AG04450 (cell line): ENCODE results near the gene ZNF318. TPM values are rescaled to one million over a fixed set of nuclear protein-coding genes. Genes with fewer than 3 reads are reported as not detected.

Source experiments
- CTCF ChIA-PET: fragments of 300-600, 350-600 bp; formaldehyde crosslinking; extraction: SDS; loops from one replicate; lab custom pipeline; 2022; ENCODE audit warnings: antibody characterized with exemption, inconsistent platforms; lab: Charles Lee
- POLR2A ChIA-PET: fragments of 350-600 bp; formaldehyde crosslinking; extraction: SDS; loops from one replicate; lab custom pipeline; 2021; ENCODE audit warnings: antibody characterized with exemption, inconsistent platforms; lab: Yijun Ruan, JAX
- DNase-seq: peaks from one replicate; pipeline ENCODE4 v3.0.0-alpha.2; 2011; ENCODE audit warnings: low read depth, low spot score
- H3K27ac ChIP-seq: one replicate; pipeline ENCODE4 v1.5.1; 2012; ENCODE audit warnings: low read depth, low read length, control low read depth
- H3K27me3 ChIP-seq: one replicate; pipeline ENCODE4 v1.6.0; 2012; ENCODE audit warnings: low read length; ENCODE audit not compliant: control insufficient read depth, insufficient read depth
- H3K4me3 ChIP-seq: 2 replicates; pipeline ENCODE4 v1.5.1; 2011; ENCODE audit warnings: mild to moderate bottlenecking, low read depth, low read length, control low read depth
- H3K9me3 ChIP-seq: 2 replicates; pipeline ENCODE4 v1.5.1; 2012; ENCODE audit warnings: low read length; ENCODE audit not compliant: control insufficient read depth, insufficient read depth
- polyA plus RNA-seq: library from polyadenylated mRNA; depleted of rRNA; stranded (reverse); fragments of >200 nt; gene quantifications from 2 replicates; pipeline ENCODE4 v1.2.3, GENCODE V29; 2011
- TF ChIP-seq, protein P1 (sequence below): IDR thresholded peaks from 2 replicates; pipeline ENCODE4 v1.5.1; 2011; ENCODE audit warnings: low read depth, low read length, control low read depth, inconsistent platforms

ZNF318 gene
- polyA plus RNA-seq, 1 experiment = 14.9 TPM

DNA sequence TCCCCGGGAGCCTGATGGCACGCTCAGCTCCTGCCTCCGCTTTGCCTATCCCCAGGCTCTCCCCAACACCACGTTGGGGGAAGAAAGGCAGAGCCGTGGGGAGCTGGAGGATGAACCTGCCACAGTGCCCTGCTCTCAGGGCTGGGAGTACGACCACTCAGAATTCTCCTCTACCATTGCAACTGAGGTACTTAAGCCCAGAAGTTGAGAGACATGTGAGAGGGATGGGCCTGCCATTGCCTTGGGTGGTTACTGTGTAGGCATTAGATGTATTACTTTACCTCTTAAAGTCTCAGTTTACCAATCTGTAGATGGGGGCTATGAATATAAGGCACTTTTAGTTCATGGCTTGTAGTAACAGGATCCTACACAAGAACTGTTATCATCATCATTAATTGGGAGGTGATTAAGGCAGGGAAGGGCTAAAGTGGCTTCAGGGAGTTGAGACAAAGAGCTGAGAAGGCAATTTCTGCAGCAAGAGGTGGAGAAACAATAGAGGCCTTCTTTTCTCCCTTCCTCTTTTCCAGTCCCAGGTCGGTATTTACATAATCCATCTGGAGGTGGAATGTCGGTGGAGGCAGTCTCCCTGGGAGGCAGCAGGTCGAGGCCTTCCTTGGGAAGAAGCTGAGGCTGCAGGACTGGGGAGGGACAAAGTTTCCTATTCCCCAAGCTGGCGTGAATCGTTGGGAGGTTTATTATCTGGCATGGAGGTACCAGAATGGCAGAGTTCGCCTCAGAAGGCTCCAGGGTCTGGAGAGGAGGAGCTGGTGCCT is 70.7 kb downstream of the ZNF318 start:
- Histone ChIP-seq H3K27me3 (peaks cover 57% of the 10 kb centered on the region), H3K27ac (no peak overlapping the region), H3K4me3 (no peak overlapping the region), H3K9me3 (no peaks in the 10 kb centered on the region; the same call in 1 of the 2 replicates)
- ChIA-PET POLR2A (no interaction called here), CTCF (interaction anchor here (1.2 kb wide), 1 partner anchor 70 kb away, joined by 3 read pairs; the partner anchor contains the start of gene DNPH1)
- TF ChIP-seq, protein P1, sequence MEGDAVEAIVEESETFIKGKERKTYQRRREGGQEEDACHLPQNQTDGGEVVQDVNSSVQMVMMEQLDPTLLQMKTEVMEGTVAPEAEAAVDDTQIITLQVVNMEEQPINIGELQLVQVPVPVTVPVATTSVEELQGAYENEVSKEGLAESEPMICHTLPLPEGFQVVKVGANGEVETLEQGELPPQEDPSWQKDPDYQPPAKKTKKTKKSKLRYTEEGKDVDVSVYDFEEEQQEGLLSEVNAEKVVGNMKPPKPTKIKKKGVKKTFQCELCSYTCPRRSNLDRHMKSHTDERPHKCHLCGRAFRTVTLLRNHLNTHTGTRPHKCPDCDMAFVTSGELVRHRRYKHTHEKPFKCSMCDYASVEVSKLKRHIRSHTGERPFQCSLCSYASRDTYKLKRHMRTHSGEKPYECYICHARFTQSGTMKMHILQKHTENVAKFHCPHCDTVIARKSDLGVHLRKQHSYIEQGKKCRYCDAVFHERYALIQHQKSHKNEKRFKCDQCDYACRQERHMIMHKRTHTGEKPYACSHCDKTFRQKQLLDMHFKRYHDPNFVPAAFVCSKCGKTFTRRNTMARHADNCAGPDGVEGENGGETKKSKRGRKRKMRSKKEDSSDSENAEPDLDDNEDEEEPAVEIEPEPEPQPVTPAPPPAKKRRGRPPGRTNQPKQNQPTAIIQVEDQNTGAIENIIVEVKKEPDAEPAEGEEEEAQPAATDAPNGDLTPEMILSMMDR = no peak
- no peak for DNase-seq

DNA sequence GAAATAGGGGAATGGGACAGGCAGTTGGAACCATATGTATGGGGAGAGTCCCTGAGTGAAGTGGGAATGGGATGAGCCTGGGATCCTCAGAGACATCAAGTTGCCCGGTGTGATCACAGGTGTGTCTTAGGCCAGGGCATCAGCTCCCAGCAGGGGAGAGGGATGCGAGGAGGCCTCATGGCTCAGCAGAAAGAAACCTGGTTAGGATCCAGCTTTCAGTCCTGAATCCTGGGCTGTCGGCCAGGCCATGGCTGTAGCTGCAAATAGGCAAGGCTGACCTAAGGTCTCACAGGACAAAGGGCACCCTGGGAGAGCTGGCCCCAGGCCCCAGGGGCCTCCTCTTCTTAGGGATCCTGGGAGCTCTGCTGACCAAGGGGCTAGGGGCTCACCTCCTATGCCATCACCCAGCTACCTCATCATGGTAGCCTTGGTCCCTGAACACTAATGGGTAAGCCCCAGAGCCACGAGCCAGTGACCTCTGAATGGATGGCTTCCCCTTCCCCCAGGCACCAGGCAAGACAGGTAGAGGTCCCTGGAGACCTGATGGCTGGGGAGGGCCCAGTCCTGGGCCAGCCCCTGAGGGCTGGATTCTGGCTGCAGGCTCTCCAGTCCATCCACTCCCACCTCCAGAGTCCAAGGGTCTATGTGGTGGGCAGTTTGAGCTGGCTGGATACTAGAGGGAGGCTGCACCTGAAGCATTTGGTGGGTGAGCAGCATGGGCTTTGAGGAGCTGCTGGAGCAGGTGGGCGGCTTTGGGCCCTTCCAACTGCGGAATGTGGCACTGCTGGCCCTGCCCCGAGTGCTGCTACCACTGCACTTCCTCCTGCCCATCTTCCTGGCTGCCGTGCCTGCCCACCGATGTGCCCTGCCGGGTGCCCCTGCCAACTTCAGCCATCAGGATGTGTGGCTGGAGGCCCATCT is 71.5 kb downstream of the ZNF318 start, which contains the start of gene SLC22A7:
Gene SLC22A7, plus strand, starts transcription at position 617 of the 921 bp plus-strand sequence. Its CDS starts 99 bp downstream, at position 716.
- no peak for DNase-seq
- POLR2A ChIA-PET = no interaction called here
- CTCF ChIA-PET = interaction anchor here (1.2 to 1.5 kb wide), 3 partner anchors 34 to 69 kb away, joined by 3 to 6 read pairs (median 3); partner anchors contain the start of gene DNPH1
- no peak within 1 kb of the TSS for H3K27ac ChIP-seq
- no peaks in the 10 kb centered on the region; the same call in 1 of the 2 replicates for H3K9me3 ChIP-seq
- peaks cover 59% of the 10 kb centered on the region for H3K27me3 ChIP-seq
- H3K4me3 ChIP-seq = no peak within 1 kb of the TSS
- TF ChIP-seq, protein P1 = no peak

DNA sequence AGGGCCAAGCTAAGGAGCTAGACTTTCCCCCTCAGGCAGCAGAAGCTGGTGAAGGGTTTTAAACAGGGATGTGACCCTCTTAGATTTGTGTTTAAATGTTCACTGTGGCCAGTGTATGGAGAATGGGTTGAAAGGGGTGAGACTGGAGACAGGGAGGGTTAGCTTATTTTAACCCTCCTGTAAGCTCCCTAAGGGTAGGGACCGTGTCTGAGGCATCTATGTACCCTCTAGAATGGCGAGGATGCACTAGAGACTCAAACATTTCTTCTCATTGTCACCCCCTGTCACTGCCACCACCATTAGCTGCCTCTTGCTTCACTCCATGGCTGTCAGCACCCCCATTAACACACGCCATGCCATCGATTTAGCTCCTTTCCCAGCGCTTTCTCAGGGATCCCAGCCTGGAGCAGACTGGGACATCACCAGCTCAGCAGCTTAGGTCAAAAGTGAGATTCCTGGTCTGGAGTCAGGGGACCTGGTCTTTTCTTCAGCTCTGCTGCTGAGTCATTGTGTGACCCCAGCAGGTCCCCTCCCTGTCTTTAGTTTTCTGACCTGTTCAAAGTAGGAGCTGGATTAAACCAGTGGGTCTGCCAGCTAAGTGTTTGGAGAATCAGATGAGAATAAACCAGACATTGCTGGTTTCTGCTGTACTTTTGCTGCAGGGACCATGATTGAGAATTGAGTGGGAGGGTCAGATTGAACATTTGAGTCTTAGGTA is 72.5 kb downstream of the ZNF318 start:
- Histone ChIP-seq H3K4me3 (no peak overlapping the region), H3K27me3 (peaks cover 56% of the 10 kb centered on the region), H3K9me3 (no peaks in the 10 kb centered on the region; the same call in 1 of the 2 replicates), H3K27ac (no peak overlapping the region)
- POLR2A ChIA-PET = no interaction called here
- TF ChIP-seq, protein P1 = no peak
- no peak for DNase-seq
- CTCF ChIA-PET = interaction anchor here (0.6 to 1.5 kb wide), 3 partner anchors 33 to 100 kb away, joined by 3 to 6 read pairs (median 4); partner anchors contain the start of gene DNPH1

DNA sequence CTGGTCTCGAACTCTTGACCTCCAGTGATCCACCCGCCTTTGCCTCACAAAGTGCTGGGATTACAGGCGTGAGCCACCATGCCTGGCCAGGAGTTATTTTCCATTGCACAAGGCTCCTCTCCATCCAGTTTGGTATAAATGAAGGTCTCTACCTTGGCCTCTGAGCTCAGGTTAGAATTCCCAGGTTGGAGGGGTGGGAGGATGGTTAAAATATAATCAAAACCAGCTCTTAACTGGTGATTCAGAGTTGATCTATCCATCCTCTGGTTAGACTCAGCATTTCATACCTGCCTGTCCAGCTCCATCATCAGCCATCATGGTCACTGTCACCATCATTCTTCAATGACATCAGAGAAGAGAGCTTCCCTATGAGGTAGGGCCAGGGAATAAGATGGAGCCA is 74.0 kb downstream of the ZNF318 start:
- H3K9me3 ChIP-seq = no peaks in the 10 kb centered on the region; the same call in 1 of the 2 replicates
- DNase-seq = no peak
- TF ChIP-seq, protein P1 = no peak
- no peak overlapping the region for H3K27ac ChIP-seq
- peaks cover 43% of the 10 kb centered on the region for H3K27me3 ChIP-seq
- CTCF ChIA-PET = interaction anchor here (1.1 kb wide), 1 partner anchor 65 kb away, joined by 3 read pairs; no protein-coding TSS in a partner anchor
- POLR2A ChIA-PET = no interaction called here
- H3K4me3 ChIP-seq = no peak overlapping the region
